SK-N-SH treated with all-trans-retinoic acid at 6 μM for 48 hours (cell line): Measurements from ENCODE around the gene NOCT.
A peak's percentile ranks its signal among the peaks of the same experiment; 100 is the strongest.

Experiments
- ATAC-seq: fragments of 200-7000 bp; cut with Tn5 transposase; 3 replicates; pipeline ENCODE4 v1.9.1; 2020; ENCODE audit warnings: mild to moderate bottlenecking, moderate library complexity
- ARNTL ChIP-seq: fragments of 450-650 bp; formaldehyde crosslinking; IDR thresholded peaks from 2 replicates; pipeline ENCODE4 v1.5.0; 2020; ENCODE audit warnings: low read depth, mild to moderate bottlenecking, moderate library complexity, borderline replicate concordance
- BACH2 ChIP-seq: fragments of 250-450 bp; sonication (Bioruptor Pico); IDR thresholded peaks from 2 replicates; pipeline ENCODE4 v1.9.0; 2021; ENCODE audit warnings: mild to moderate bottlenecking, borderline replicate concordance
- CSDC2 ChIP-seq: fragments of 250-450 bp; sonication (Bioruptor Pico); IDR thresholded peaks from 2 replicates; pipeline ENCODE4 v1.5.0; 2020; ENCODE audit warnings: mild to moderate bottlenecking, moderate library complexity
- ESRRG ChIP-seq: fragments of 250-450 bp; sonication (Bioruptor Pico); IDR thresholded peaks from 2 replicates; pipeline ENCODE4 v1.6.1; 2021; ENCODE audit warnings: mild to moderate bottlenecking
- GLIS3 ChIP-seq: fragments of 250-450 bp; sonication (Bioruptor Pico); IDR thresholded peaks from 2 replicates; pipeline ENCODE4 v1.5.0; 2020; ENCODE audit warnings: mild to moderate bottlenecking, moderate library complexity
- ISL1 ChIP-seq: fragments of 250-450 bp; sonication (Bioruptor Pico); IDR thresholded peaks from 2 replicates; pipeline ENCODE4 v2.1.2; 2022; ENCODE audit warnings: mild to moderate bottlenecking, moderate library complexity
- PPARA ChIP-seq: fragments of 250-450 bp; sonication (Bioruptor Pico); IDR thresholded peaks from 2 replicates; pipeline ENCODE4 v1.5.0; 2020; ENCODE audit warnings: mild to moderate bottlenecking, borderline replicate concordance
- RARB ChIP-seq: fragments of 250-450 bp; sonication (Bioruptor Pico); IDR thresholded peaks from 2 replicates; pipeline ENCODE4 v1.8.0; 2021; ENCODE audit warnings: mild to moderate bottlenecking, moderate library complexity
- SNAI2 ChIP-seq: fragments of 250-450 bp; sonication (Bioruptor Pico); IDR thresholded peaks from 2 replicates; pipeline ENCODE4 v1.5.0; 2020; ENCODE audit warnings: mild to moderate bottlenecking, moderate library complexity
- TCF4 ChIP-seq: fragments of 250-450 bp; sonication (Bioruptor Pico); IDR thresholded peaks from 2 replicates; pipeline ENCODE4 v1.8.0; 2021; ENCODE audit warnings: mild to moderate bottlenecking, moderate library complexity, borderline replicate concordance
- ZC3H10 ChIP-seq: fragments of 250-450 bp; sonication (Bioruptor Pico); IDR thresholded peaks from 2 replicates; pipeline ENCODE4 v1.5.1; 2021; ENCODE audit warnings: mild to moderate bottlenecking, moderate library complexity
- ZFP3 ChIP-seq: fragments of 250-450 bp; sonication (Bioruptor Pico); IDR thresholded peaks from 2 replicates; pipeline ENCODE4 v1.5.0; 2020; ENCODE audit warnings: mild to moderate bottlenecking, moderate library complexity
- ZFP30 ChIP-seq: fragments of 450-650 bp; formaldehyde crosslinking; IDR thresholded peaks from 2 replicates; pipeline ENCODE4 v1.5.0; 2022; ENCODE audit warnings: mild to moderate bottlenecking, moderate library complexity
- ZNF565 ChIP-seq: fragments of 450-650 bp; formaldehyde crosslinking; conservative IDR thresholded peaks from 2 replicates; pipeline ENCODE4 v1.5.0; 2020; ENCODE audit warnings: low read depth, mild to moderate bottlenecking, moderate library complexity
- ZNF70 ChIP-seq: fragments of 450-650 bp; formaldehyde crosslinking; IDR thresholded peaks from 2 replicates; pipeline ENCODE4 v1.5.0; 2020; ENCODE audit warnings: mild to moderate bottlenecking, moderate library complexity
- ZNF8 ChIP-seq: fragments of 450-650 bp; formaldehyde crosslinking; IDR thresholded peaks from 2 replicates; pipeline ENCODE4 v1.5.0; 2020; ENCODE audit warnings: mild to moderate bottlenecking, moderate library complexity
- TF ChIP-seq, protein P1 (sequence below): fragments of 250-450 bp; sonication (Bioruptor Pico); IDR thresholded peaks from 2 replicates; pipeline ENCODE4 v1.5.0; 2020; ENCODE audit warnings: mild to moderate bottlenecking, moderate library complexity
- TF ChIP-seq, protein P2 (sequence below): fragments of 250-450 bp; sonication (Bioruptor Pico); IDR thresholded peaks from 2 replicates; pipeline ENCODE4 v1.5.1; 2020; ENCODE audit warnings: low read depth, mild to moderate bottlenecking, moderate library complexity
- TF ChIP-seq, protein P3 (sequence below): fragments of 250-450 bp; sonication (Bioruptor Pico); IDR thresholded peaks from 2 replicates; pipeline ENCODE4 v1.5.1; 2021; ENCODE audit warnings: mild to moderate bottlenecking, moderate library complexity
- TF ChIP-seq, protein P4 (sequence below): fragments of 250-450 bp; sonication (Bioruptor Pico); IDR thresholded peaks from 2 replicates; pipeline ENCODE4 v1.8.0; 2020; ENCODE audit warnings: mild to moderate bottlenecking, moderate library complexity, borderline replicate concordance

Gene NOCT

DNA sequence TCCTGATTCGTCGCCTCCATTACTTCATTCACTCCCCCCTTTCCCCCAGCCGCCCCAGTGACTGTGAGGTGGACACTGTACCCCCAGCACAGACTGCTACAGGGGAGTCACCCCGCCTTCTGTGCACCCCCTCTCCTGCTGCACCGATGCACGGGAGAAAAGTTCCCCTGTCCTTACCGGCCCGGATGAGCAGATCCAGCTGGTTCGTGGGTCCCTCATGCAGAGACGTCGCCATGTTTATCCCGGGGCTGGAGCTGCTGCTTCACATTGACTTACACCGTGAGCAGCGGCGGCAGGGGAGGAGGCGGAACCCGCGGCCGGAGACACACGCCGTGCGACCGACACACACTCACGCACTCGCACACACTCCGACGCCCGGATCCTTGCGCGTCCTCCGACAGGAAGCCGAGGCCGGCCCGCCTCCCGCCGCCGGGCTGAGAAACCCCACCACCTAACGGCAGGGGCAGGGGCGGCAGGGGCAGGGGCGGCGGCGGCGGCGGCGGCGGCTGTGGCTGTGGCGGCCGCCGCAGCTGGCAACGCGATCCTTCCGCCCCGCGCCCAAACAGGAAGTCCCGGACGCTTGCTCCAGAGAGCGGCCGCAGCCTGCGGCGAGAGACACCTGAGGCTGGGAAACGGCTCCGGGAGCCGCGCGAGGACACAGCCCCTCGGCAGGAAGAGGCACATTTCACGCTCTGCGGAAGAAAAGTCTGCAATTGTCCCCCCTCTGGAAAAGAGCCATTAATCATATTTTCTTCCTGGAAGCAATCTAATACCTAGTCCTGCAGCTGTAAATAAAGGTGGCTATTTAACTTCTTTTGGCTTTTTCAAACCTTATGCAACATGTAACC, 68.6 kb downstream of the NOCT start:
- peak; percentile 82 for ATAC-seq
- TF ChIP-seq ZFP30 (CRISPR knock-in tag): no peak
- TF ChIP-seq, protein P1, sequence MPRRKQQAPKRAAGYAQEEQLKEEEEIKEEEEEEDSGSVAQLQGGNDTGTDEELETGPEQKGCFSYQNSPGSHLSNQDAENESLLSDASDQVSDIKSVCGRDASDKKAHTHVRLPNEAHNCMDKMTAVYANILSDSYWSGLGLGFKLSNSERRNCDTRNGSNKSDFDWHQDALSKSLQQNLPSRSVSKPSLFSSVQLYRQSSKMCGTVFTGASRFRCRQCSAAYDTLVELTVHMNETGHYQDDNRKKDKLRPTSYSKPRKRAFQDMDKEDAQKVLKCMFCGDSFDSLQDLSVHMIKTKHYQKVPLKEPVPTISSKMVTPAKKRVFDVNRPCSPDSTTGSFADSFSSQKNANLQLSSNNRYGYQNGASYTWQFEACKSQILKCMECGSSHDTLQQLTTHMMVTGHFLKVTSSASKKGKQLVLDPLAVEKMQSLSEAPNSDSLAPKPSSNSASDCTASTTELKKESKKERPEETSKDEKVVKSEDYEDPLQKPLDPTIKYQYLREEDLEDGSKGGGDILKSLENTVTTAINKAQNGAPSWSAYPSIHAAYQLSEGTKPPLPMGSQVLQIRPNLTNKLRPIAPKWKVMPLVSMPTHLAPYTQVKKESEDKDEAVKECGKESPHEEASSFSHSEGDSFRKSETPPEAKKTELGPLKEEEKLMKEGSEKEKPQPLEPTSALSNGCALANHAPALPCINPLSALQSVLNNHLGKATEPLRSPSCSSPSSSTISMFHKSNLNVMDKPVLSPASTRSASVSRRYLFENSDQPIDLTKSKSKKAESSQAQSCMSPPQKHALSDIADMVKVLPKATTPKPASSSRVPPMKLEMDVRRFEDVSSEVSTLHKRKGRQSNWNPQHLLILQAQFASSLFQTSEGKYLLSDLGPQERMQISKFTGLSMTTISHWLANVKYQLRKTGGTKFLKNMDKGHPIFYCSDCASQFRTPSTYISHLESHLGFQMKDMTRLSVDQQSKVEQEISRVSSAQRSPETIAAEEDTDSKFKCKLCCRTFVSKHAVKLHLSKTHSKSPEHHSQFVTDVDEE (CRISPR knock-in tag): 0 out of 2 replicates have a peak, but pooled peaks have one; percentile 41

DNA sequence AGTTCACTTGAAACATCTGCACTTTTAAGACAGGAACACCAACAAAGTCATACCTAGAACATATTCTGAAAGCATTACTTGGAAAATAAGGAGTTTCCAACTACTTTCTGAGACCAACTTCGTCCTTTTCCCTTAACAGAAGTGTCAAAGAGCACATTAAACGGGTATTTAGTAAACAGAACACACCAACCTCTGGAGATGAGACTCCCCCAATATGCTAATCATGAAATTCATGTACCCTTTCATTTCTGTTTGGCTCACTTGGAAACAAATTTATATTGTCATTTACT, 69.2 kb downstream of the NOCT start:
- ATAC-seq: no peak
- TF ChIP-seq ARNTL (CRISPR knock-in tag): no peak

DNA sequence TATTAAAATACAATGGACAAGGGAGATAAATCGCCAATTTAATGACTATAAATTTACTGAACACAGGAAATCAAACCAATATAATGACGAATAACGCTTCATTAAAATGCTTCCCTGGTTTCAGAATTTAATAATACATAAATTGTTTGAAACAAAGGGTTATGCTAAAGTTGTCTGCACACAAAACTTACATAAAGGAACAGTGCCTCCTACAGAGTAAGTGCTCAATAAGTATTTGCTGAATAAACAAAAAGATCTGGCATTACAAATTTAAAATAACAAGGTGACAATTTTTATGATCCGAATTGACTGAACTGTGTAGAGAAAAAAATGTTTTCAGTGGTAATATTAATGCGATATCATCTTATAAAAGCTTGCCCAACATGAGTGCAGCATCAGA, 69.6 kb downstream of the NOCT start:
- no peak for ATAC-seq
- TF ChIP-seq SNAI2: no peak
- TF ChIP-seq RARB (CRISPR knock-in tag): no peak
- no peak for TF ChIP-seq ZFP3 (CRISPR knock-in tag)
- no peak for TF ChIP-seq GLIS3
- no peak for TF ChIP-seq ZC3H10 (CRISPR knock-in tag)
- no peak for TF ChIP-seq PPARA (CRISPR knock-in tag)
- TF ChIP-seq CSDC2 (CRISPR knock-in tag): no peak
- no peak for TF ChIP-seq ZFP30 (CRISPR knock-in tag)
- TF ChIP-seq ZNF565 (CRISPR knock-in tag): no peak
- no peak for TF ChIP-seq ZNF8 (CRISPR knock-in tag)
- TF ChIP-seq, protein P2, sequence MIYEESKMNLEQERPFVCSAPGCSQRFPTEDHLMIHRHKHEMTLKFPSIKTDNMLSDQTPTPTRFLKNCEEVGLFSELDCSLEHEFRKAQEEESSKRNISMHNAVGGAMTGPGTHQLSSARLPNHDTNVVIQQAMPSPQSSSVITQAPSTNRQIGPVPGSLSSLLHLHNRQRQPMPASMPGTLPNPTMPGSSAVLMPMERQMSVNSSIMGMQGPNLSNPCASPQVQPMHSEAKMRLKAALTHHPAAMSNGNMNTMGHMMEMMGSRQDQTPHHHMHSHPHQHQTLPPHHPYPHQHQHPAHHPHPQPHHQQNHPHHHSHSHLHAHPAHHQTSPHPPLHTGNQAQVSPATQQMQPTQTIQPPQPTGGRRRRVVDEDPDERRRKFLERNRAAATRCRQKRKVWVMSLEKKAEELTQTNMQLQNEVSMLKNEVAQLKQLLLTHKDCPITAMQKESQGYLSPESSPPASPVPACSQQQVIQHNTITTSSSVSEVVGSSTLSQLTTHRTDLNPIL: no peak
- TF ChIP-seq, protein P3, sequence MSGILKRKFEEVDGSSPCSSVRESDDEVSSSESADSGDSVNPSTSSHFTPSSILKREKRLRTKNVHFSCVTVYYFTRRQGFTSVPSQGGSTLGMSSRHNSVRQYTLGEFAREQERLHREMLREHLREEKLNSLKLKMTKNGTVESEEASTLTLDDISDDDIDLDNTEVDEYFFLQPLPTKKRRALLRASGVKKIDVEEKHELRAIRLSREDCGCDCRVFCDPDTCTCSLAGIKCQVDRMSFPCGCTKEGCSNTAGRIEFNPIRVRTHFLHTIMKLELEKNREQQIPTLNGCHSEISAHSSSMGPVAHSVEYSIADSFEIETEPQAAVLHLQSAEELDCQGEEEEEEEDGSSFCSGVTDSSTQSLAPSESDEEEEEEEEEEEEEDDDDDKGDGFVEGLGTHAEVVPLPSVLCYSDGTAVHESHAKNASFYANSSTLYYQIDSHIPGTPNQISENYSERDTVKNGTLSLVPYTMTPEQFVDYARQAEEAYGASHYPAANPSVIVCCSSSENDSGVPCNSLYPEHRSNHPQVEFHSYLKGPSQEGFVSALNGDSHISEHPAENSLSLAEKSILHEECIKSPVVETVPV (CRISPR knock-in tag): no peak
- no peak for TF ChIP-seq ESRRG (CRISPR knock-in tag)
- no peak for TF ChIP-seq ZNF70 (CRISPR knock-in tag)
- TF ChIP-seq, protein P4, sequence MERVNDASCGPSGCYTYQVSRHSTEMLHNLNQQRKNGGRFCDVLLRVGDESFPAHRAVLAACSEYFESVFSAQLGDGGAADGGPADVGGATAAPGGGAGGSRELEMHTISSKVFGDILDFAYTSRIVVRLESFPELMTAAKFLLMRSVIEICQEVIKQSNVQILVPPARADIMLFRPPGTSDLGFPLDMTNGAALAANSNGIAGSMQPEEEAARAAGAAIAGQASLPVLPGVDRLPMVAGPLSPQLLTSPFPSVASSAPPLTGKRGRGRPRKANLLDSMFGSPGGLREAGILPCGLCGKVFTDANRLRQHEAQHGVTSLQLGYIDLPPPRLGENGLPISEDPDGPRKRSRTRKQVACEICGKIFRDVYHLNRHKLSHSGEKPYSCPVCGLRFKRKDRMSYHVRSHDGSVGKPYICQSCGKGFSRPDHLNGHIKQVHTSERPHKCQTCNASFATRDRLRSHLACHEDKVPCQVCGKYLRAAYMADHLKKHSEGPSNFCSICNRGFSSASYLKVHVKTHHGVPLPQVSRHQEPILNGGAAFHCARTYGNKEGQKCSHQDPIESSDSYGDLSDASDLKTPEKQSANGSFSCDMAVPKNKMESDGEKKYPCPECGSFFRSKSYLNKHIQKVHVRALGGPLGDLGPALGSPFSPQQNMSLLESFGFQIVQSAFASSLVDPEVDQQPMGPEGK (CRISPR knock-in tag): no peak
- TF ChIP-seq ARNTL (CRISPR knock-in tag): no peak
- no peak for TF ChIP-seq TCF4 (CRISPR knock-in tag)
- no peak for TF ChIP-seq BACH2 (CRISPR knock-in tag)

DNA sequence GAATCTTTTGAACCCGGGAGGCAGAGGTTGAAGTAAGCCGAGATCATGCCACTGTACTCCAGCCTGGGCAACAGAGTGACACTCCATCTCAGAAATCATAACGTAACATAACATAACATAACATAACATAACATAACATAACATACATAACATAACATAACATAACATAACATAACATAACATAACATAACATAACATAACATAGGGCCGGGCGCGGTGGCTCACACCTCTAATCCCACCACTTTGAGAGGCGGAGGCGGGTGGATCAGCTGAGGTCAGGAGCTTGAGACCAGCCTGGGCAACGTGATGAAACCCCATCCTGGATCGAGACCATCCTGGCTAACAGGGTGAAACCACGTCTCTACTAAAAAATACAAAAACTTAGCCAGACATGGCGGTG, 76.7 kb downstream of the NOCT start:
- ATAC-seq: no peak
- TF ChIP-seq ZNF565 (CRISPR knock-in tag) (no peak), ZNF70 (CRISPR knock-in tag) (no peak), SNAI2 (no peak), ZFP3 (CRISPR knock-in tag) (no peak), BACH2 (CRISPR knock-in tag) (no peak), ZFP30 (CRISPR knock-in tag) (no peak), ZC3H10 (CRISPR knock-in tag) (no peak), ESRRG (CRISPR knock-in tag) (no peak), ISL1 (CRISPR knock-in tag) (no peak)
- TF ChIP-seq, protein P4 (CRISPR knock-in tag): no peak
- TF ChIP-seq, protein P2: no peak
- TF ChIP-seq, protein P1 (CRISPR knock-in tag): no peak
- TF ChIP-seq, all 23 proteins: peak for 0
